ENCODE results near the gene COA8. TPM values are rescaled to one million over a fixed set of nuclear protein-coding genes. Genes with fewer than 3 reads are reported as not detected.

Gene COA8
- total and polyA plus RNA-seq, 7 donors, result 33.9 to 67.3 (median 38.2) TPM

DNA sequence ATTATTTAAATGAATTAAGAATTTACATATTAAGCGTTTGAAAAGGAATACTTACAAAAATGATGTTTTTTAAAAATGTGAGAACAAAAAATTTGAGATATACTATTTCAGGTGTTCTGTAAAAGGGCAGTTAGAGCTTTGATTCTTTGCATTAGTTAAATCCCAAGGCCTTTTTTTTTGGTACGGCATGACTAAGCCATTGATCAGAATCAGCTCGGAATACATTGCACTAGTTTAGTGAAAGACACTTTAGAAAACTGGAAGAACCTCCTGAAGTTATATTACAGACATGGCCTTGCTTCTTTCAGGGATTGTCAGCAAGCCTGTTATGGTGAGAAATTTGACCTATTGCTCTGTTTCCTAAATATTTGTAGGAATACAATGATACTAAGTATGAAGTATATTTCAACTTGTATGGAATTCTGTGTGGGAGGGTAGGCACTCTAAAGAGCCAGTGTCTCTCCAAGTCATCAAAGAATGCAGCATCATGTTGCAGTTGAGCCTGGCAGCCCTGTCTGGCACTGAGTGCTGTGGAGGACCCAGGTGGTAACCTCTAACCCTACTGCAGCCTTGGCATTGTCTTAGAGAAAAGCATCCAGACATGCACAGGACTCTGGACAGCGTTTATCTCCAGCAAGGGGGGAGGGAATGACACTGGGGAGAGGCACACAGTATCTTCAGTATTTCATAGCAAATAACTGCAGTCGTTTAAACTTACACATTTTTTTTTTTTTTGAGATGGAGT, 67.8 kb downstream of the COA8 start:
- intact Hi-C loops (cut with DNase I), result no loop called here

DNA sequence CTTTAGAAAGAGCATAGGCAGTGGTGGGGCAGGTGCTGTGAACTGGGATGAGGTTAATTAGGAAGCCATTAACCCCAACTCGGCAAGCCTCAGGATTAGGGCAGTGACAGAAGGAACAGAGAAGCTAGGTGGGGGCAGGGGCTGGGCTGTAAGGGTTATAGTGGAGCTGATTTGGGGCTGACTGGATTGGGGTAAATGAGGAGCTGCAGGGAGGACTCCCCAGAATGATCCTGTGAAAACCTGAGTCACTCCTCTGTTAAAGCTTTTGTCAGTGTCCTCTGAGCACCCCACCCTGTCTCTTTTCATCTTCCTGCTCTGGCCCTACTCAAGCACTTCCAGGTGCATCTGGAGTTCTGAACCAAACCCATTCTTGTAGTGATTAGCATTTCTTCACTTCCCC, 70.6 kb downstream of the COA8 start:
- no peak for TF ChIP-seq POLR2A (IDR thresholded peaks at IDR 0.05)
- TF ChIP-seq, protein P1, sequence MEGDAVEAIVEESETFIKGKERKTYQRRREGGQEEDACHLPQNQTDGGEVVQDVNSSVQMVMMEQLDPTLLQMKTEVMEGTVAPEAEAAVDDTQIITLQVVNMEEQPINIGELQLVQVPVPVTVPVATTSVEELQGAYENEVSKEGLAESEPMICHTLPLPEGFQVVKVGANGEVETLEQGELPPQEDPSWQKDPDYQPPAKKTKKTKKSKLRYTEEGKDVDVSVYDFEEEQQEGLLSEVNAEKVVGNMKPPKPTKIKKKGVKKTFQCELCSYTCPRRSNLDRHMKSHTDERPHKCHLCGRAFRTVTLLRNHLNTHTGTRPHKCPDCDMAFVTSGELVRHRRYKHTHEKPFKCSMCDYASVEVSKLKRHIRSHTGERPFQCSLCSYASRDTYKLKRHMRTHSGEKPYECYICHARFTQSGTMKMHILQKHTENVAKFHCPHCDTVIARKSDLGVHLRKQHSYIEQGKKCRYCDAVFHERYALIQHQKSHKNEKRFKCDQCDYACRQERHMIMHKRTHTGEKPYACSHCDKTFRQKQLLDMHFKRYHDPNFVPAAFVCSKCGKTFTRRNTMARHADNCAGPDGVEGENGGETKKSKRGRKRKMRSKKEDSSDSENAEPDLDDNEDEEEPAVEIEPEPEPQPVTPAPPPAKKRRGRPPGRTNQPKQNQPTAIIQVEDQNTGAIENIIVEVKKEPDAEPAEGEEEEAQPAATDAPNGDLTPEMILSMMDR (IDR thresholded peaks at IDR 0.05), result no peak
- TF ChIP-seq EP300 (IDR thresholded peaks at IDR 0.05), result no peak
- TF ChIP-seq POLR2AphosphoS5 (IDR thresholded peaks at IDR 0.05), result no peak
- intact Hi-C loops (cut with DNase I), result no loop called here
- 62 to 71% methylated on average over 1 of the region's 1 CpG for WGBS, 2 donors
- Histone ChIP-seq H3K4me1 (peaks cover 0 to 86% (median 70%) of the 10 kb centered on the region in 4 donors), H3K36me3 (peaks cover 0 to 9% (median 0%) of the 10 kb centered on the region in 4 donors), H3K4me3 (no peak overlapping the region), H3K27me3 (no peaks in the 10 kb centered on the region), H3K27ac (no peak overlapping the region), H3K9me3 (no peaks in the 10 kb centered on the region)
- DNase-seq, result no peak

More for the DNA sequence above, 67.8 kb downstream of the COA8 start:
- Histone ChIP-seq H3K9me3 (no peaks in the 10 kb centered on the region), H3K36me3 (peaks cover 0 to 3% (median 0%) of the 10 kb centered on the region in 4 donors), H3K27me3 (no peaks in the 10 kb centered on the region), H3K4me1 (peaks cover 0 to 70% (median 59%) of the 10 kb centered on the region in 4 donors), H3K27ac (peak overlapping the region; percentile 97 to 100 (median 100)), H3K4me3 (peak overlapping the region; percentile 78 to 96 (median 86))
- 36 to 50% methylated on average over 5 of the region's 5 CpGs for WGBS, 2 donors
- no peak for TF ChIP-seq POLR2AphosphoS5 (IDR thresholded peaks at IDR 0.05)
- TF ChIP-seq, protein P1 (IDR thresholded peaks at IDR 0.05), result no peak
- TF ChIP-seq POLR2A (IDR thresholded peaks at IDR 0.05), result no peak
- TF ChIP-seq EP300 (IDR thresholded peaks at IDR 0.05), result no peak
- no peak for DNase-seq

DNA sequence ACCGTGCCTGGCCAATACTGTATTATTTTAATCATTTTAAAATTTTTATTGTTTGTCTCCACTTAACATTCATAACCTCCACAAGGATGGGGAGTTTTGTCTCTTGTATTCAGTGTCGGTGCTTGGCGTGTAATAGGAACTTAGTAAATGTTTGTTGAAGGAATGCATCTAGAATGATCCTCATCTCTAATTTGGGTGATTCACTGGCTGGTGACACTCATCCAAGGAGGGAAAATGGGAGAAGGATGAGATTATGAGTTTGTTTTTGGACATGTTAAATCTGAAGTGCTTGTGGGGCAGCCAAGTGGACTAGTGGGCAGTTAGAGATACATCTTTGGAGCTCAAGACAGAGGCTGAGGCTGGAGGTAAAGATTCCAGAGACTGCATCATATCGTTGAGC, 71.4 kb downstream of the COA8 start:
- Histone ChIP-seq H3K27ac (peak overlapping the region in 3 of 4 donors; percentile 3 to 27 (median 8)), H3K9me3 (no peaks in the 10 kb centered on the region), H3K36me3 (peaks cover 0 to 9% (median 0%) of the 10 kb centered on the region in 4 donors), H3K4me1 (peaks cover 0 to 89% (median 75%) of the 10 kb centered on the region in 4 donors), H3K27me3 (no peaks in the 10 kb centered on the region), H3K4me3 (no peak overlapping the region)
- 83 to 86% methylated on average over 4 of the region's 4 CpGs for WGBS, 2 donors
- TF ChIP-seq POLR2AphosphoS5 (IDR thresholded peaks at IDR 0.05) (no peak), POLR2A (IDR thresholded peaks at IDR 0.05) (no peak), EP300 (IDR thresholded peaks at IDR 0.05) (no peak)
- TF ChIP-seq, protein P1 (IDR thresholded peaks at IDR 0.05), result no peak
- intact Hi-C loops (cut with DNase I), result no loop called here
- no peak for DNase-seq

DNA sequence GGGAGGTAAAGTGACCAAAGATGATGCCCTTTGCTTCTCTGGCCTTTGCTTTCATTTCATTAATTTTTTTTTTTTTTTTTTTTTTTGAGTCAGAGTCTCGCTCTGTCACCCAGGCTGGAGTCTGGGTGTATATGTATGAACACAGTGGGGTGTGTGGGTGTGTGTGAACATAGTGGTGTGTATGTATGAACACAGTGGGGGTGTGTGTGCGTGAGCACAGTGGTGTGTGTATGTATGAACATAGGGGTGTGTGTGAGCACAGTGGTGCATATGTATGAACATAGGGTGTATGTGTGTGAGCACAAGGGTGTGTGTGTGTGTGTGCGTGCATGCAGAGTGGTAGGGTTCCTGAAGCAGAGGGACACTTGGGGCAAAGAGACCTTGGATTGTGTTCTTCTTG, 75.8 kb downstream of the COA8 start:
- Histone ChIP-seq H3K27me3 (no peaks in the 10 kb centered on the region), H3K4me1 (peaks cover 0 to 72% (median 55%) of the 10 kb centered on the region in 4 donors), H3K27ac (peak overlapping the region in 1 of 4 donors; percentile 49), H3K4me3 (no peak overlapping the region), H3K9me3 (no peaks in the 10 kb centered on the region), H3K36me3 (peaks cover 0 to 6% (median 0%) of the 10 kb centered on the region in 4 donors)
- TF ChIP-seq POLR2A (IDR thresholded peaks at IDR 0.05) (no peak), POLR2AphosphoS5 (IDR thresholded peaks at IDR 0.05) (no peak), EP300 (IDR thresholded peaks at IDR 0.05) (no peak)
- TF ChIP-seq, protein P1 (IDR thresholded peaks at IDR 0.05), result no peak
- intact Hi-C loops (cut with DNase I), result no loop called here
- WGBS, 2 donors, result 92 to 95% methylated on average over 3 of the region's 3 CpGs
- no peak for DNase-seq

Small RNAs within 50 kb of the gene (small RNA-seq; reads per million reads assigned to genes)
- gene RNU4-68P (0 to 0.11 (median 0.07) reads per million in 3 donors), gene RNU7-160P (0 reads per million in 3 donors)

Other genes with a start within 250 kb of the COA8 start
- gene EIF5, start 228.7 kb upstream of the COA8 start, total RNA-seq, result 100 to 1,000 TPM; 170 to 305 (median 215) TPM
- gene EIF5, start 228.7 kb upstream of the COA8 start, polyA plus RNA-seq, result 100 to 1,000 TPM in 1 of 3 donors, 10 to 100 TPM in 2; 70.3 to 138 (median 87.2) TPM
- gene MARK3, start 177.5 kb upstream of the COA8 start, total RNA-seq, result 100 to 1,000 TPM in 2 of 4 donors, 10 to 100 TPM in 2; 66.7 to 104 (median 87.0) TPM
- 10 to 100 TPM; 21.6 to 41.8 (median 25.4) TPM for gene MARK3, start 177.5 kb upstream of the COA8 start, polyA plus RNA-seq
- 1,000 to 10,000 TPM; 1,303 to 1,696 (median 1,494) TPM for gene CKB, start 40.1 kb upstream of the COA8 start, total RNA-seq
- gene CKB, start 40.1 kb upstream of the COA8 start, polyA plus RNA-seq, result 1,000 to 10,000 TPM in 2 of 3 donors, 100 to 1,000 TPM in 1; 905 to 2,176 (median 1,086) TPM
- 10 to 100 TPM; 20.2 to 27.2 (median 22.7) TPM for gene TRMT61A, start 33.8 kb upstream of the COA8 start, total RNA-seq
- 10 to 100 TPM in 1 of 3 donors, 1 to 10 TPM in 2; 4.2 to 18.1 (median 8.4) TPM for gene TRMT61A, start 33.8 kb upstream of the COA8 start, polyA plus RNA-seq
- gene BAG5, start 303 bp upstream of the COA8 start, total RNA-seq, result 10 to 100 TPM; 18.6 to 27.1 (median 24.9) TPM
- gene BAG5, start 303 bp upstream of the COA8 start, polyA plus RNA-seq, result 10 to 100 TPM; 13.2 to 15.6 (median 14.6) TPM
- gene KLC1, start 66.3 kb downstream of the COA8 start, total RNA-seq, result 100 to 1,000 TPM; 216 to 399 (median 277) TPM
- gene KLC1, start 66.3 kb downstream of the COA8 start, polyA plus RNA-seq, result 10 to 100 TPM; 25.0 to 81.2 (median 37.8) TPM
- gene XRCC3, start 152.5 kb downstream of the COA8 start, total RNA-seq, result 1 to 10 TPM; 1.8 to 7.5 (median 2.0) TPM
- gene XRCC3, start 152.5 kb downstream of the COA8 start, polyA plus RNA-seq, result 10 to 100 TPM in 1 of 3 donors, 1 to 10 TPM in 2; 3.6 to 15.7 (median 5.1) TPM
- 100 to 1,000 TPM in 1 of 4 donors, 10 to 100 TPM in 3; 84.2 to 106 (median 89.4) TPM for gene ZFYVE21, start 152.8 kb downstream of the COA8 start, total RNA-seq
- gene ZFYVE21, start 152.8 kb downstream of the COA8 start, polyA plus RNA-seq, result 10 to 100 TPM; 41.7 to 90.1 (median 61.7) TPM

All from sigmoid colon (tissue), 7 donors.